ENCODE results near the gene C12orf57. TPM values are rescaled to one million over a fixed set of nuclear protein-coding genes. Genes with fewer than 3 reads are reported as not detected.

C12orf57 gene
- total and polyA plus RNA-seq, 10 of the 15 experiments (the other 5 are each of a cell fraction or from before 2014, with no cell fraction given), result 64.5 to 377 (median 211) TPM

DNA sequence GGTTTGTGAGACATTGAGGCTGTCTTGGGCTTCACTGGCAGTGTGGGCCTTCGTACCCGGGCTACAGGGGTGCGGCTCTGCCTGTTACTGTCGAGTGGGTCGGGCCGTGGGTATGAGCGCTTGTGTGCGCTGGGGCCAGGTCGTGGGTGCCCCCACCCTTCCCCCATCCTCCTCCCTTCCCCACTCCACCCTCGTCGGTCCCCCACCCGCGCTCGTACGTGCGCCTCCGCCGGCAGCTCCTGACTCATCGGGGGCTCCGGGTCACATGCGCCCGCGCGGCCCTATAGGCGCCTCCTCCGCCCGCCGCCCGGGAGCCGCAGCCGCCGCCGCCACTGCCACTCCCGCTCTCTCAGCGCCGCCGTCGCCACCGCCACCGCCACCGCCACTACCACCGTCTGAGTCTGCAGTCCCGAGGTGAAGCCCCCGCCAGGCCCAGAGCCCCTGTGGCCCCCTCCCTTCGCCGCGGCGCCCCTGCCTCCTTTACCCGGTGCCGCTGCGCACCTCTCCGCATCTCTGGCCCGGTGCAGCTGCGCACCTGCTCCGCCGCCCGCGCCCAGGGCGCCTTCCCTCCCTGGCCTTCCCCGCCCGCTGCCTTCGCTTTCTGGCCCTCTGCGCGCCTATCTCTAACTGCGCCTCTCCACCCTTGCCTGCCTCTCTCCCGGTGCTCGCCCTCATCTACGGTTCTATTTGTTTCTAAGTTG is 29.4 kb upstream of the C12orf57 start, which contains the start of gene ENO2 (continued):
- TF ChIP-seq JUND (IDR thresholded peaks at IDR 0.05; ENCODE audit: low read depth, low read length) (no peak), STAT1 (conservative IDR thresholded peaks at IDR 0.05) (no peak), DPF2 (IDR thresholded peaks at IDR 0.05) (no peak), IKZF1 (conservative IDR thresholded peaks at IDR 0.05) (peak; percentile 52), ZNF384 (IDR thresholded peaks at IDR 0.05; ENCODE audit: borderline replicate concordance, low read depth, low read length) (no peak), NR2C1 (IDR thresholded peaks at IDR 0.05) (no peak), HDGF (IDR thresholded peaks at IDR 0.05) (0 out of 2 replicates have a peak, but pooled peaks have one; percentile 24), RB1 (IDR thresholded peaks at IDR 0.05; ENCODE audit: borderline replicate concordance) (peak; percentile 34; the same call in 1 of the 2 replicates), RUNX3 (IDR thresholded peaks at IDR 0.05; ENCODE audit: low read length) (0 out of 2 replicates have a peak, but pooled peaks have one; percentile 18), TBL1XR1 (IDR thresholded peaks at IDR 0.05; ENCODE audit: low read depth, low read length) (no peak), POLR2A (IDR thresholded peaks at IDR 0.05; ENCODE audit: low read depth, low read length) (peak; percentile 59), TCF7 (IDR thresholded peaks at IDR 0.05; ENCODE audit: borderline replicate concordance) (no peak), SMARCA5 (IDR thresholded peaks at IDR 0.05) (peak; percentile 28; the same call in 1 of the 2 replicates), FOXM1 (IDR thresholded peaks at IDR 0.05; ENCODE audit: low read depth, low read length) (no peak), RAD21 (IDR thresholded peaks at IDR 0.05; ENCODE audit: insufficient read depth, low read depth, low read length) (no peak), MTA3 (IDR thresholded peaks at IDR 0.05; ENCODE audit: borderline replicate concordance, low read length) (no peak), SIX5 (IDR thresholded peaks at IDR 0.05; ENCODE audit: low read depth, low read length, severe bottlenecking) (no peak)
- TF ChIP-seq, protein P1, sequence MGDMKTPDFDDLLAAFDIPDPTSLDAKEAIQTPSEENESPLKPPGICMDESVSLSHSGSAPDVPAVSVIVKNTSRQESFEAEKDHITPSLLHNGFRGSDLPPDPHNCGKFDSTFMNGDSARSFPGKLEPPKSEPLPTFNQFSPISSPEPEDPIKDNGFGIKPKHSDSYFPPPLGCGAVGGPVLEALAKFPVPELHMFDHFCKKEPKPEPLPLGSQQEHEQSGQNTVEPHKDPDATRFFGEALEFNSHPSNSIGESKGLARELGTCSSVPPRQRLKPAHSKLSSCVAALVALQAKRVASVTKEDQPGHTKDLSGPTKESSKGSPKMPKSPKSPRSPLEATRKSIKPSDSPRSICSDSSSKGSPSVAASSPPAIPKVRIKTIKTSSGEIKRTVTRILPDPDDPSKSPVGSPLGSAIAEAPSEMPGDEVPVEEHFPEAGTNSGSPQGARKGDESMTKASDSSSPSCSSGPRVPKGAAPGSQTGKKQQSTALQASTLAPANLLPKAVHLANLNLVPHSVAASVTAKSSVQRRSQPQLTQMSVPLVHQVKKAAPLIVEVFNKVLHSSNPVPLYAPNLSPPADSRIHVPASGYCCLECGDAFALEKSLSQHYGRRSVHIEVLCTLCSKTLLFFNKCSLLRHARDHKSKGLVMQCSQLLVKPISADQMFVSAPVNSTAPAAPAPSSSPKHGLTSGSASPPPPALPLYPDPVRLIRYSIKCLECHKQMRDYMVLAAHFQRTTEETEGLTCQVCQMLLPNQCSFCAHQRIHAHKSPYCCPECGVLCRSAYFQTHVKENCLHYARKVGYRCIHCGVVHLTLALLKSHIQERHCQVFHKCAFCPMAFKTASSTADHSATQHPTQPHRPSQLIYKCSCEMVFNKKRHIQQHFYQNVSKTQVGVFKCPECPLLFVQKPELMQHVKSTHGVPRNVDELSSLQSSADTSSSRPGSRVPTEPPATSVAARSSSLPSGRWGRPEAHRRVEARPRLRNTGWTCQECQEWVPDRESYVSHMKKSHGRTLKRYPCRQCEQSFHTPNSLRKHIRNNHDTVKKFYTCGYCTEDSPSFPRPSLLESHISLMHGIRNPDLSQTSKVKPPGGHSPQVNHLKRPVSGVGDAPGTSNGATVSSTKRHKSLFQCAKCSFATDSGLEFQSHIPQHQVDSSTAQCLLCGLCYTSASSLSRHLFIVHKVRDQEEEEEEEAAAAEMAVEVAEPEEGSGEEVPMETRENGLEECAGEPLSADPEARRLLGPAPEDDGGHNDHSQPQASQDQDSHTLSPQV (IDR thresholded peaks at IDR 0.05), result no peak; the same call in 1 of the 2 replicates
- TF ChIP-seq, protein P2, sequence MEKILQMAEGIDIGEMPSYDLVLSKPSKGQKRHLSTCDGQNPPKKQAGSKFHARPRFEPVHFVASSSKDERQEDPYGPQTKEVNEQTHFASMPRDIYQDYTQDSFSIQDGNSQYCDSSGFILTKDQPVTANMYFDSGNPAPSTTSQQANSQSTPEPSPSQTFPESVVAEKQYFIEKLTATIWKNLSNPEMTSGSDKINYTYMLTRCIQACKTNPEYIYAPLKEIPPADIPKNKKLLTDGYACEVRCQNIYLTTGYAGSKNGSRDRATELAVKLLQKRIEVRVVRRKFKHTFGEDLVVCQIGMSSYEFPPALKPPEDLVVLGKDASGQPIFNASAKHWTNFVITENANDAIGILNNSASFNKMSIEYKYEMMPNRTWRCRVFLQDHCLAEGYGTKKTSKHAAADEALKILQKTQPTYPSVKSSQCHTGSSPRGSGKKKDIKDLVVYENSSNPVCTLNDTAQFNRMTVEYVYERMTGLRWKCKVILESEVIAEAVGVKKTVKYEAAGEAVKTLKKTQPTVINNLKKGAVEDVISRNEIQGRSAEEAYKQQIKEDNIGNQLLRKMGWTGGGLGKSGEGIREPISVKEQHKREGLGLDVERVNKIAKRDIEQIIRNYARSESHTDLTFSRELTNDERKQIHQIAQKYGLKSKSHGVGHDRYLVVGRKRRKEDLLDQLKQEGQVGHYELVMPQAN (conservative IDR thresholded peaks at IDR 0.05), result peak; percentile 64

Measured in GM12878 (cell line).